GM23338 (cell line): ENCODE measurements around the gene MORN3. TPM values are rescaled to one million over a fixed set of nuclear protein-coding genes. Genes with fewer than 3 reads are reported as not detected.
"Not testable (repeated sequence)": the region's sequence is repeated elsewhere in the genome, so short reads cannot be mapped to it uniquely, and the experiment has no call there.

Experiments used
- ATAC-seq: fragments of 200-7000 bp; cut with Tn5 transposase; 3 replicates; pipeline ENCODE4 v1.9.1; 2020
- DNase-seq: peaks from one replicate; pipeline ENCODE4 v3.0.0-alpha.2; 2015; ENCODE audit warnings: low spot score
- H2AFZ ChIP-seq: fragments of 200-600 bp; sonication (generic); 2 replicates; pipeline ENCODE4 v1.8.0; 2016; ENCODE audit warnings: antibody characterized with exemption, mild to moderate bottlenecking, moderate library complexity
- H3F3A ChIP-seq: fragments of 200-600 bp; sonication (generic); replicated peaks from 2 replicates; pipeline ENCODE4 v1.8.0; 2017; ENCODE audit warnings: antibody characterized with exemption, mixed run types, low read depth
- H3K27ac ChIP-seq: fragments of 200-600 bp; sonication (generic); 2 replicates; pipeline ENCODE4 v1.6.1; 2016; ENCODE audit warnings: low read depth
- H3K27me3 ChIP-seq: fragments of 200-600 bp; sonication (generic); 2 replicates; pipeline ENCODE4 v1.8.0; 2016; ENCODE audit warnings: mild to moderate bottlenecking, mixed run types, moderate library complexity; ENCODE audit not compliant: insufficient read depth
- H3K36me3 ChIP-seq: fragments of 200-600 bp; sonication (generic); 2 replicates; pipeline ENCODE4 v1.8.0; 2016; ENCODE audit warnings: mild to moderate bottlenecking; ENCODE audit not compliant: insufficient read depth
- H3K4me1 ChIP-seq: fragments of 200-600 bp; sonication (generic); 2 replicates; pipeline ENCODE4 v1.8.0; 2016; ENCODE audit warnings: mild to moderate bottlenecking, moderate library complexity; ENCODE audit not compliant: insufficient read depth
- H3K4me2 ChIP-seq: fragments of 200-600 bp; sonication (generic); 2 replicates; pipeline ENCODE4 v1.7.1; 2017; ENCODE audit warnings: mixed run types
- H3K4me3 ChIP-seq: fragments of 200-600 bp; sonication (generic); 2 replicates; pipeline ENCODE4 v1.6.1; 2016; ENCODE audit warnings: mixed run types
- H3K79me2 ChIP-seq: fragments of 200-600 bp; sonication (generic); replicated peaks from 2 replicates; pipeline ENCODE4 v1.8.0; 2017; ENCODE audit warnings: mild to moderate bottlenecking; ENCODE audit not compliant: insufficient read depth
- H3K9me2 ChIP-seq: fragments of 200-600 bp; sonication (generic); 2 replicates; pipeline ENCODE4 v1.8.0; 2017; ENCODE audit not compliant: insufficient read depth
- H4K20me1 ChIP-seq: fragments of 200-600 bp; sonication (generic); replicated peaks from 2 replicates; pipeline ENCODE4 v1.8.0; 2017; ENCODE audit warnings: mild to moderate bottlenecking; ENCODE audit not compliant: insufficient read depth
- H3K27ac Mint-ChIP-seq: 2 replicates; pipeline ENCODE4 v1.8.0; 2020; ENCODE audit warnings: inconsistent platforms, mild to moderate bottlenecking, moderate library complexity, mixed read lengths
- H3K27me3 Mint-ChIP-seq: 3 replicates; pipeline ENCODE4 v1.8.0; 2022; ENCODE audit warnings: low read depth, mild to moderate bottlenecking, moderate library complexity, mixed read lengths, inconsistent platforms; ENCODE audit not compliant: insufficient read depth, poor library complexity
- H3K36me3 Mint-ChIP-seq: 3 replicates; pipeline ENCODE4 v1.8.0; 2021; ENCODE audit warnings: low read depth, mild to moderate bottlenecking, inconsistent platforms, moderate library complexity, mixed read lengths
- H3K4me1 Mint-ChIP-seq: 3 replicates; pipeline ENCODE4 v1.8.0; 2020; ENCODE audit warnings: mild to moderate bottlenecking, inconsistent platforms, mixed read lengths
- H3K4me3 Mint-ChIP-seq: 3 replicates; pipeline ENCODE4 v1.8.0; 2021; ENCODE audit warnings: moderate library complexity, mild to moderate bottlenecking, inconsistent platforms, mixed read lengths
- H3K9me3 Mint-ChIP-seq: 3 replicates; pipeline ENCODE4 v1.8.0; 2020; ENCODE audit warnings: moderate library complexity, mild to moderate bottlenecking, inconsistent platforms, mixed read lengths
- CREB1 ChIP-seq: fragments of 250-450 bp; sonication (Bioruptor Pico); IDR thresholded peaks from 2 replicates; pipeline ENCODE4 v1.5.0; 2020; ENCODE audit warnings: low read depth, mild to moderate bottlenecking, moderate library complexity
- CTCF ChIP-seq, 2 experiments: fragments of 200-600 bp in 1 of 2; sonication (generic) in 1 of 2; conservative IDR thresholded peaks; 2 replicates each; pipeline versions ENCODE4 v1.5.1 to v1.6.1; 2016 to 2017; ENCODE audit warnings: antibody characterized with exemption in 2 of 2, low read depth in 2 of 2, mild to moderate bottlenecking in 2 of 2, moderate library complexity in 1 of 2
- EZH2phosphoT487 ChIP-seq: fragments of 200-600 bp; sonication (generic); IDR thresholded peaks from one replicate; pipeline ENCODE4 v1.8.1; 2018; ENCODE audit warnings: antibody characterized with exemption; ENCODE audit not compliant: unreplicated experiment
- REST ChIP-seq: IDR thresholded peaks from one replicate; pipeline ENCODE4 v1.6.1; 2018; ENCODE audit warnings: antibody characterized with exemption; ENCODE audit not compliant: unreplicated experiment
- polyA plus RNA-seq: library from polyadenylated mRNA; unstranded; fragments of >200 nt; fragmentation: Nextera tagmentation; extraction: Ambion mirVana; gene quantifications from 2 replicates; pipeline ENCODE4 v1.2.1, GENCODE V29; 2016
- total RNA-seq: library from RNA; depleted of rRNA; stranded (reverse); fragments of >200 nt; shearing (Covaris generic); gene quantifications from 2 replicates; pipeline ENCODE4 v1.2.3, GENCODE V29; 2014
- TF ChIP-seq, protein P1 (sequence below): fragments of 250-450 bp; sonication (Bioruptor Pico); IDR thresholded peaks from 2 replicates; pipeline ENCODE4 v1.5.0; 2020; ENCODE audit warnings: mild to moderate bottlenecking, moderate library complexity

The MORN3 gene
- total and polyA plus RNA-seq, 2 experiments from 2014 or later = 0.14 to 0.36 TPM

- TF ChIP-seq, protein P1, sequence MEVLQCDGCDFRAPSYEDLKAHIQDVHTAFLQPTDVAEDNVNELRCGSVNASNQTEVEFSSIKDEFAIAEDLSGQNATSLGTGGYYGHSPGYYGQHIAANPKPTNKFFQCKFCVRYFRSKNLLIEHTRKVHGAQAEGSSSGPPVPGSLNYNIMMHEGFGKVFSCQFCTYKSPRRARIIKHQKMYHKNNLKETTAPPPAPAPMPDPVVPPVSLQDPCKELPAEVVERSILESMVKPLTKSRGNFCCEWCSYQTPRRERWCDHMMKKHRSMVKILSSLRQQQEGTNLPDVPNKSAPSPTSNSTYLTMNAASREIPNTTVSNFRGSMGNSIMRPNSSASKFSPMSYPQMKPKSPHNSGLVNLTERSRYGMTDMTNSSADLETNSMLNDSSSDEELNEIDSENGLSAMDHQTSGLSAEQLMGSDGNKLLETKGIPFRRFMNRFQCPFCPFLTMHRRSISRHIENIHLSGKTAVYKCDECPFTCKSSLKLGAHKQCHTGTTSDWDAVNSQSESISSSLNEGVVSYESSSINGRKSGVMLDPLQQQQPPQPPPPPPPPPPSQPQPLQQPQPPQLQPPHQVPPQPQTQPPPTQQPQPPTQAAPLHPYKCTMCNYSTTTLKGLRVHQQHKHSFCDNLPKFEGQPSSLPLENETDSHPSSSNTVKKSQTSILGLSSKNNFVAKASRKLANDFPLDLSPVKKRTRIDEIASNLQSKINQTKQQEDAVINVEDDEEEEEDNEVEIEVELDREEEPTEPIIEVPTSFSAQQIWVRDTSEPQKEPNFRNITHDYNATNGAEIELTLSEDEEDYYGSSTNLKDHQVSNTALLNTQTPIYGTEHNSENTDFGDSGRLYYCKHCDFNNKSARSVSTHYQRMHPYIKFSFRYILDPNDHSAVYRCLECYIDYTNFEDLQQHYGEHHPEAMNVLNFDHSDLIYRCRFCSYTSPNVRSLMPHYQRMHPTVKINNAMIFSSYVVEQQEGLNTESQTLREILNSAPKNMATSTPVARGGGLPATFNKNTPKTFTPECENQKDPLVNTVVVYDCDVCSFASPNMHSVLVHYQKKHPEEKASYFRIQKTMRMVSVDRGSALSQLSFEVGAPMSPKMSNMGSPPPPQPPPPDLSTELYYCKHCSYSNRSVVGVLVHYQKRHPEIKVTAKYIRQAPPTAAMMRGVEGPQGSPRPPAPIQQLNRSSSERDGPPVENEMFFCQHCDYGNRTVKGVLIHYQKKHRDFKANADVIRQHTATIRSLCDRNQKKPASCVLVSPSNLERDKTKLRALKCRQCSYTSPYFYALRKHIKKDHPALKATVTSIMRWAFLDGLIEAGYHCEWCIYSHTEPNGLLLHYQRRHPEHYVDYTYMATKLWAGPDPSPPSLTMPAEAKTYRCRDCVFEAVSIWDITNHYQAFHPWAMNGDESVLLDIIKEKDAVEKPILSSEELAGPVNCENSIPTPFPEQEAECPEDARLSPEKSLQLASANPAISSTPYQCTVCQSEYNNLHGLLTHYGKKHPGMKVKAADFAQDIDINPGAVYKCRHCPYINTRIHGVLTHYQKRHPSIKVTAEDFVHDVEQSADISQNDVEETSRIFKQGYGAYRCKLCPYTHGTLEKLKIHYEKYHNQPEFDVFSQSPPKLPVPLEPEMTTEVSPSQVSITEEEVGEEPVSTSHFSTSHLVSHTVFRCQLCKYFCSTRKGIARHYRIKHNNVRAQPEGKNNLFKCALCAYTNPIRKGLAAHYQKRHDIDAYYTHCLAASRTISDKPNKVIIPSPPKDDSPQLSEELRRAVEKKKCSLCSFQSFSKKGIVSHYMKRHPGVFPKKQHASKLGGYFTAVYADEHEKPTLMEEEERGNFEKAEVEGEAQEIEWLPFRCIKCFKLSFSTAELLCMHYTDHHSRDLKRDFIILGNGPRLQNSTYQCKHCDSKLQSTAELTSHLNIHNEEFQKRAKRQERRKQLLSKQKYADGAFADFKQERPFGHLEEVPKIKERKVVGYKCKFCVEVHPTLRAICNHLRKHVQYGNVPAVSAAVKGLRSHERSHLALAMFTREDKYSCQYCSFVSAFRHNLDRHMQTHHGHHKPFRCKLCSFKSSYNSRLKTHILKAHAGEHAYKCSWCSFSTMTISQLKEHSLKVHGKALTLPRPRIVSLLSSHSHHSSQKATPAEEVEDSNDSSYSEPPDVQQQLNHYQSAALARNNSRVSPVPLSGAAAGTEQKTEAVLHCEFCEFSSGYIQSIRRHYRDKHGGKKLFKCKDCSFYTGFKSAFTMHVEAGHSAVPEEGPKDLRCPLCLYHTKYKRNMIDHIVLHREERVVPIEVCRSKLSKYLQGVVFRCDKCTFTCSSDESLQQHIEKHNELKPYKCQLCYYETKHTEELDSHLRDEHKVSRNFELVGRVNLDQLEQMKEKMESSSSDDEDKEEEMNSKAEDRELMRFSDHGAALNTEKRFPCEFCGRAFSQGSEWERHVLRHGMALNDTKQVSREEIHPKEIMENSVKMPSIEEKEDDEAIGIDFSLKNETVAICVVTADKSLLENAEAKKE (CRISPR knock-in tag) = no peak
- TF ChIP-seq CTCF (conservative IDR thresholded peaks at IDR 0.05; ENCODE audit: low read depth in 2 of 2) (no peak), REST (no peak), EZH2phosphoT487 (no peak), CREB1 (no peak)
These were observed 34.6 kb downstream of the MORN3 start (continued) for GRCh38 chr12:121634836-121635235.

- H3K27me3 Mint-ChIP-seq, H3K9me3 Mint-ChIP-seq, H2AFZ ChIP-seq, DNase-seq, H3K9me2 ChIP-seq, H3K36me3 ChIP-seq, H3K27ac Mint-ChIP-seq, H3K4me3 ChIP-seq, ATAC-seq, H3K4me3 Mint-ChIP-seq, H3K4me2 ChIP-seq, H3K27me3 ChIP-seq, H3K27ac ChIP-seq: not testable (repeated sequence)
- H3K4me1 ChIP-seq = peaks cover 40% of the 10 kb centered on the region
- peaks cover 46% of the 10 kb centered on the region for H3K4me1 Mint-ChIP-seq
- peaks cover 31% of the 10 kb centered on the region for H3K36me3 Mint-ChIP-seq
- H3K79me2 ChIP-seq = peaks cover 92% of the 10 kb centered on the region
- peaks cover 16% of the 10 kb centered on the region; the same call in 1 of the 2 replicates for H3F3A ChIP-seq
- peaks cover 45% of the 10 kb centered on the region for H4K20me1 ChIP-seq
These were observed 35.6 kb downstream of the MORN3 start for GRCh38 chr12:121633833-121634196.
